Measurements from ENCODE around the gene GHDC.

GHDC gene

DNA sequence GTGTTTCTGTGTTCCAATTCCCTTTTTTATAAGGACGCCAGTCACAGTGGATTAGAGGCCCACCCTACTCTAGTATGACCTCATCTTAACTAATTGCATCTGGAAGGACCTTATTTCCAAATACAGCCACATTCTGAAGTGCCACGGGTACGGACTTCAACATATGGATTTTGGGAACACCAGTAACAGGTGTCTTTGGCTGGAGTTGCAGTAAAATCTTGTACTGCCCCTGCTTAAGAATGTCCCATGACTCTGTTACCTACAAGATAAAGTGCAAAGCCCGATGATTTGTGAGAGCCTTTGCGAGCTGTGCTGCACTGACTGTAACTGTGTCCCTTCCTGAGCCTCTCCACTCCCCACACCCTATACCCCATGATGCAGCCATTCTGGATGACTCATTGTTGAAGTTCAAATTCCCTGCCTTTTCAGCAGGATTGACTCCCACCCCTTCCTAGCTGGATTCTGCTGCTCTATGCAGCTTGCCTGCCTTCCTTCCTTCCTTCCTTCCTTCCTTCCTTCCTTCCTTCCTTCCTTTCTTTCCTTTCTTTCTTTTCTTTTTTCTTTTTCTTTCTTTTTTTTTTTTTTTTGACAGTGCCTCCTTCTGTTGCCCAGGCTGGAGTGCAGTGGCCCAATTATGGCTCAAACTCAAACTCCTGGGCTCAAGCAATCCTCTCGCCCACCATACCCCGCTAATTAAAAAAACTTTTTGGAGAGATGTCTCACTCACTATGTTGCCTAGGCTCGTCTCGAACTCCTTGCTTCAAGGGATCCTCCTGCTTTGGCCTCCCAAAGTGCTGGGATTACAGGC lies 11.2 kb downstream of the GHDC start:
- FAIRE-seq = no peak

DNA sequence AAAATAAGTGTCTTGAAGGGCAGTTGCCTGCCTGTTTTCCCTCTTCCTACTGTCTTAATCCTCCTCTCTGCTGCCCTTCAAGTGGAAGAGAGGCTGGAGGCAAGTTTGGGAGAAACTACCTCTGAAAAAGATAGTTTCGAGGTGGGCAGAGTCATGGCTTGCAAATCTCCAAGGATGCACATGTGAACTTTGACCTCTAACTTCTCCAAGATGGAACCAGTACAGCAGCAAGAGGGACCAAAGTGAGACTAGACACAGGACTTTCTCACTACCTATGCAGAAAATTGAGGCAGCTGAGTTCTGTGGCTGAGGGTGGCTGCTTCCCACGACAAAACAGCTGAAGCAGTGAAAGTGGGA lies 12.5 kb downstream of the GHDC start:
- FAIRE-seq = no peak

DNA sequence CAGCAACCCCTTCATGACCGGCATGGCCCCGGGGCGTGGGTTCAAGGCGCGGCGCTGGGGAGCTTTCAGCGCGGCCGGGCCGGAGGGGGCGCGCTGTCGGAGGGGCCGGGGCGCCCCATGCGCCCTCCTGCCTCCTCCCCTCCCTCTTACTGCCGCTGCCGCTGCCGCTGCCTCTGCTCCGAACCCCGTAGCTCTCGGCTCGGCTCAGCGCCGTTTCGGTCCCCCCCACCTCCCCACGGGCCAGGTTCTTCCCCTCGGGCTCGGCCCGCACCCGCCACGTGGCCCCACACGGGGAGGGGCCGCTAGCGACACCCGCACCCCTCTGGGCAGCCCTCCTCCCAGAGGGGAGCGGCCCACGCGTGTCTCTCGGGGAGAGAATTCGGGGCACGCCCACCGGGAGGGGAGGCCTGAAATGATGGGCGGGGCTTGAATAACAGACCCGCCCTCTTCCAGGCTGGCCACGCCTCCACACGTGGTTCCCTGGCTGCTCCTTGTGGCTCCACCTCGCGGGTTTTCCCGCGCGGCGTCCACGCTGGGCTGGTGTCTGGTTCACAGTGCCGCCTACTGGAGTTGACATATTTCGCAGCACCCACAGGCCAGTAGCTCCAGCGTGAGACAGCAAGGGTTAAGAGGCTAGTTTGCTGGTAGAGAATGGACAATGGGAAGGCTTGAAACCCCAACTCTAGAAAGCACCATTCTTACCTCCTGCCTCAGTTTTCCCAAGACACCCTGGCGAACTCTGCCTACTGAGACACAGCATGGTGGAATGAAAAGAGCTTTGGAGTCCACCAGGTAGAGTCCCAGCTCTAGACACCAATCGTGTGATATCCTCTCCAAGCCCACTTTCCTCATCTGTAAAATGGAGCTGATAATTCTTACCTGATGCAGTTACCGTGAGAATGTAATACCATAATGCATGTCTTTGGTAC lies 13.1 kb downstream of the GHDC start, which contains the start of gene KCNH4:
Gene KCNH4 (minus strand): TSS at position 221 of the 929 bp plus-strand sequence. CDS start 197 bp downstream, at position 24.
- no peak for FAIRE-seq

DNA sequence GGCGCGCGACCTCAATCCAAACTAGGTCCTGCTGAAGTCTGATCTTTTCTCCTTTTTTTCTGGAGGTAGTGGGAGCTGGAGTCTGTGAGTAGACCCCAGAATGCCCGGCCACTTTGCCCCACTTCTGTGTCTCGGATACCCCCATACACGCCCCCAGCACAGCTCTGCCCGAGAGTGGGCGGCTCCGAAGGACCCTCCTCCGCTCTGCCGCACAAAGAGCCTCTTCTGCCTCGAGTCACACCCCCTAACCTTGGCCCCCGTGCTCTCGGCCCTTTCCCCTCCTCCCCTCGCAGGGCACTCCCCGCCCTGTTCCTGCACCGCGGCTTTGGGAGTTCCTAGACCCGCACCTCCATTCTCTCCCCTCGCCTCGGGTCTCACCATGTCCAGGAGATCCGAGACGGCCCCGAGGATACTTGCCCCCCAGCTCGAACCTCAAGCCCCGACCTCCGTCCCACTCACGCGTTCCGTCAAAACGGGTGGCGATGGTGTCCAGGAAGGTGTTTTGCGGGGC lies 13.8 kb downstream of the GHDC start:
- no peak for FAIRE-seq

DNA sequence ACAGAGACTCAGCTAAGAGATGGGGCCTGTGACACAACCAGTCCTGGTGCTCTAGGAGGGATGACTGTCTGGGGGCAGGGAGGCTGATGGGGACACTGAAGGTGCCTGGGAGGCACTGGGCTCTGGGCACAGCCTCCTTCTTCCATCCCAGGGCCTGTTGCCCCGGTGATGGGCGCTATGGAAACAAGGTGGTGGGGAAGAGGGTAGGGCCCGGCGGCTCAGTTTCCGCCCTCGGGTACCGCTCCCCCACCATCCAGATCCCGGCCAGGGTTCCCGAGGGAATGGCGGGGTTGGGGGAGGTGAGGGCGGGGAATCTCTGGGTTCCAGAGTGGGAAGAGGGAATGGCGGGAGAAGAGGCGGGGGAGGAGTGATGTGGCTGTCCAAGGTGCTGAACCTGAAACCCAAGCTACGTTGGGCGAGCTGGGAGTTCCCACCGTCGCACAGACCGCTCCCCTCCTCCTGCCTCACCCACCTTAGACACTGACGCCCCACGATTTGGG lies 14.3 kb downstream of the GHDC start:
- no peak for FAIRE-seq

DNA sequence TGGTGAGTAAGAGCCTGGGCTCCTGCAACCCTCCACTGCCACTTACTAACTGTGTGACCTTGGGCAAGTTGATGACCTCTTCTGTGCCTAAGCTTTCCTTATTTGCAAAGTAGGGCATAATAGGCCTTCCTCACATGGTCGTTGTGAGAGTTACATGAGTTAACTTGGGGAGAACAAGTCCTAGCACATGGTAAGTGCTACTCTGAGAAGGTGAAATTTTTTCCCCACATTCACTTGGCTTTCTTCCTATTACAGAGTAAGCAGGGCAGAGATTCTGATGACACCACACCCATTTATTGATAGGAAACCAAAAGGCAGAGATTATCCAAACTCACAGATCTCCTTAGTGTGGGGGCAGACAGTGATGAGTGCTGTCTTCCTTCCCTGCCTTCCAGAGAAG lies 15.0 kb downstream of the GHDC start:
- FAIRE-seq = no peak

GRCh38 chr17:42178817-42179216 lies 15.5 kb downstream of the GHDC start:
- FAIRE-seq = no peak

GRCh38 chr17:42177684-42178083 lies 16.6 kb downstream of the GHDC start:
- no peak for FAIRE-seq

GRCh38 chr17:42174126-42174783 lies 20.0 kb downstream of the GHDC start:
- no peak for FAIRE-seq

DNA sequence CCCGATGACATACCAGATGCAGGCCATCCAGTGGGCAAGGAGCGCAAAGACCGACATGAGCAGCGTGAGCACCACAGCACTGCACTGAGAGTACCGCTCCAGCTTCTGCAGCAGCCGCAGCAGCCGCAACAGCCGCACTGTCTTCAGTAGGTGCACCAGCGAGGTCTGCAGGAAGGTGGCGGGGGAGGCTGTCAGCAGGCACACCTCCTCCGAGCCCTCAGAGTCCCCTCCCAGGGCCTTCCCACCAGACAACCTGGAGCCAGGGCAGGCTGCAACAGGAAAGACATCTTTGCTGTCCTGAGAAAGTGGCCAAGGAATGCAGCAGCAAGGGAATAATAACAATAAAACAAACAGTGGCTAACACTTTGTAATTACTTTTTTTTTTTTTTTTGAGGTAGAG lies 22.5 kb downstream of the GHDC start:
- no peak for FAIRE-seq

- no peak for FAIRE-seq
Observed at GRCh38 chr17:42169351-42169750, 24.9 kb downstream of the GHDC start.

GRCh38 chr17:42167807-42168206 lies 26.5 kb downstream of the GHDC start:
- FAIRE-seq = no peak

- FAIRE-seq = no peak
Observed at GRCh38 chr17:42166196-42166763, 28.0 kb downstream of the GHDC start.

DNA sequence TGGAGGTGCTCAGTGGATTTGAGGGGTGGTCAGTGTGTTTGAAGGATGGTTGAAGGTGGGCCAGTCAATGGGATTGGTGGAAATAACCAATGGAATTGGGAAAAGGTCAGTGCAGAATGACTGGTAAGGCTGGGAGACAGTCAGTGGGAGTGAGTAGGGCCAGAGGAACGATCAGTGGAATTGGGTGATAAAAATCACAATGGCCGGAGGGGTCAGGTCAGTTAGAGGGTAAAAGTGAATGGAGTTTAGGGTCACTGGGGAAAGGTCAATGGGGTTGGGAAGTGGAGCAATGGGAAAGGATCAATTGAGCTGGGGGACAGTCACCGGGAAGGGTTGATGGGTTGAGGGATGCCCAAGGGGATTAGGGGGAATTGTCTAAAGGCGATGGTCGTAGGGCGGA lies 28.5 kb downstream of the GHDC start:
- FAIRE-seq = no peak

DNA sequence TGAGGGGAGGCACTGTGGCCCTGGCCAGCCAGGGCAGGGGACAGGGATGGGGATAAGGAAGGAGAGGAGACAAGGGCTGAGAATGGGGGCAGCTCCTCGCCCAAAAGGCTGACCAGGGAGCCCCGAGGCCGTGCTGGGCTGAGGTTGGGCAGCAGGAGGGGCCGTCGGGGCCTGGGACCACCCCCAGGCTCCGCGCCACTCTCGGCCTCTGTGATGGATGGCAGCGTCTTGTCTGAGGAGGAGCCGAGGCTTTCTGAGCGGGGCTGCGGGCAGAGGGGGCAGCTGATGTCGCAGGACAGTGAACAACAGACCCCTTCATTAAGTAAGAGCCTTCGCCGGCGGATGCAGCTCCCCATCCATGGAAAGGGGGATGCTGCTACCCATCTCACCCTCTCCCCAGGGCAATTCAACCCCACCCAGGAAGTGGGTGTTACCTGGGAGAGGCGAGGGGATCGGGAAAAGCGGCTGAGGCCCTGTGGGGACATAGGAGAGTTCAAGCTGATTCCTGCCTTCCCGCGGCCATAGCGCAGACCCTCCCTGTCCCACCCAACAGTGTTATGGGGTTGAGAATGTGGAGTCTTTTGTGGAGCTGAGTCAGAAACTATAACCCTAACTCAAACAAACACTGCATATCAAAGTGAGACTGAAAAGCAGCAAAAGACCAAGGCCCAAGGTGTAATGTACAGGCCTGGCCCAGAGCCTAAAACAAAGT lies 30.4 kb downstream of the GHDC start:
- no peak for FAIRE-seq

DNA sequence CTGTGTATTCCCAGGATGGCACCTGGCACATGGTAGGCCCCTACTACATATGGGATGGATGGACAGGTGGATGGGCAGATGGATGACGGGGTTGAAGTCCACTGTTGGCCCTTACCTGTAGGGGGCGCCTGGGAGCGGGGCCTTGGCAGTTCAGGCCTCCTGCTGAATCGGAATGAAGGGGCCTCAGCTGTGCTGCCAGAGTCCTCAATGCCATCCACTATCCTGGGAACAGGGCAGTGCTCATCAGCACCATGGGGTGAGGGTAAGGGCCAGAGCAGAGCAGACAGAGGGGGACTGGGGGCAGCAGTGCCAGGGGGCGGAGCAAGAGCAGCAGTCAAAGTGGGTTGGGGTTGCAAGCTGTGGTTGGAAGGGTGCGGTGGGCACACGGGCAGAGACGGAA lies 31.2 kb downstream of the GHDC start:
- FAIRE-seq = no peak

DNA sequence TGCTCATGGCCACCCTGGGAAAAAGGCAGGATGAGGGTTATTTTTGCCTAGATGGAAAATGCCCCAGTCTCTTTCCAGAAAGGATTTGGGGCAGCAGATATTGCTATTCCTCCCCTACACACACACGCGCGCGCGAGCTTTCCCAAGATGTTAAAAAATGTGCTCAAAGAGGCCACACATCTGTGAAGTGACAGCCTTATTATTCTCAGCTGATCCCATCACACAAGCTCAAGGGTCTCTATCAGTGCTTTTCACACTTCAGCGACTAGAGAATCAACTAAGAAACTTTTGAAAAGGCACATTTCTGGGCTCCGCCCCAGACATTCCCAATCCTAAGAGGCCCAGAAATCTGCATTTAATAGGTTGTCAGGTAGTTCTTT lies 33.8 kb downstream of the GHDC start:
- no peak for FAIRE-seq

DNA sequence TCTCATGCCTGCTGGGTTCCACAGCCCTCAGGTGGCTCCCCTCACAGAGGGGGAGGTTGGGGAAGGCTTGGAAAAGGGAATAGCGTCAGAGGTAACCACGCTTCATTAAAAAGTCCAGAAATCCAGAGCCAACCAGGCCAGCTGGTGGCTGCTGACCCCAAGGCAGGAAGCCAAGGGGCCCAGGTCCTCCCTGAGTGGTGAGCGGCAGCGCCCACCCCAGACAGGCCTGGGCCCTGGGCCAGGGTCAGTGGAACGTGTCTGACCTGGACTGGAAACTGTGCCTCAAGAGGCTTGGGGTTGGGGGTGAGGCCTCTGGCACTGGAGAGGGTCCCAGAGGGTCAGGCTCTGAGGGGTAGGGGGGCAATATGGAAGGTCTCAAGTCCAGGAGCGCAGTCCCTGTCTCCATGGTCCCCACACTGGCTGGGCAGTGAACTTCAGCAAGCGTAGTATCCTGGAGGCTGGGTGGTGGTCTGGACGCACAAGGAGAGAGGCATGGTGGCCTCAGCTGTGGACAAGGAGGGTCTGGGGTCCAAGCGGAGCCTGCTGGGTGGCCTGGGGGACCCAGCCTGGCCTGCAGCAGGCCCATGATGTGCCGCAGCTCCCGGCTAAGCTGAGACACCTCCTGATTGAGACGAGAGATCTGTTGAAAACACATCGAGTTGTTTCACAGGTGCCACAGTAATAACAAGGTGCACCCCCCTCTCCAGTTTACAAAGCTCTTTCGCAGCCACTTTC lies 34.3 kb downstream of the GHDC start:
- no peak for FAIRE-seq

- no peak for FAIRE-seq
Observed at GRCh38 chr17:42155614-42156045, 38.7 kb downstream of the GHDC start.

DNA sequence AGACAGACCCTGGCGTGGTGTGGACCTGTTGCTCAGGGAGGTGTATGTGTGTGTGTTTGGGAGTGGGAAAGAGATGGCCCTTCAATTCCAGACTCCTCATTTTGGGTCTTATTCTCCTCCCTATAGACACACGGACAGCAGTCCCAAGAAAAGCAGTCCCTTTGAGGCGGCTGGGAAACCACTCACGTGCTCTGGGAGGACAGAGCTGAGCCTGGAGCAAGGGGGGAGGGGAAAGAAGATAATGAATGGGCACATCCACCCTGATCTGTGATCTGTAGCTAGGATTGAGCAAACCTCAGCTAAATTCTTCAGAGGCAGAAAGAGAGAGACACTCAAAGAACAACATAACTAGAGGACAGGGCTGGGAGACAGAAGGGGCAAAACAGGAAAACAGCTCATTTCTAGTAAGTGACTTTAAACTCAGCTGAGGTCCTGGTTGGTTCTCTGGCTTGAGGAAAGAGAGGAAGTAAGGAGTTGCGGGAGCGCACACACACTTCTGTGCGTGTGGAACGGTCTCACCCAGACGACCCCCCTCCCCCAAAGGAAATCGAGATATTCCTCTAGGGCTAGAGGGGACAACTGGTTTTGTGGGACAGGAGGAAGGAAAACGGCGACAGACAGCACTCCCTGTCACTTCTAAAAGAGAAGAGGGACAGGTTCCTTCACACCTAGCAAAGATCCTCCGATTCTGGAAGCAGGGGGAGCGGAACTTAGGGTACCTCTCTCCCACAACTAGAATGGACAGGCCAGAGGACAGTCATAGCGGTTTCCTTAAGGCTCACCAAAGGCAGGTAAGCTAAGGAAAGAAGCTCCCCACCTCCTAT lies 40.2 kb downstream of the GHDC start:
- FAIRE-seq = no peak

Measured in TTC549 (cell line).